HepG2 (cell line): ENCODE measurements around the gene ZFP64. TPM values are rescaled to one million over a fixed set of nuclear protein-coding genes. Genes with fewer than 3 reads are reported as not detected.
A peak's percentile ranks its signal among the peaks of the same experiment; 100 is the strongest.

ENCODE experiments used
- ARNT2 ChIP-seq: sonication (generic); formaldehyde crosslinking; IDR thresholded peaks from 2 replicates; pipeline ENCODE4 v1.8.0; 2022; ENCODE audit warnings: mild to moderate bottlenecking, low read depth, missing genetic modification reagents, moderate library complexity
- ATAD3A ChIP-seq: sonication (generic); formaldehyde crosslinking; IDR thresholded peaks from 2 replicates; pipeline ENCODE4 v1.4.0; 2020; ENCODE audit warnings: missing genetic modification reagents
- FIP1L1 ChIP-seq: fragments of 200-400 bp; formaldehyde crosslinking; IDR thresholded peaks from 2 replicates; pipeline ENCODE4 v1.6.1; 2018; ENCODE audit warnings: low read depth, mild to moderate bottlenecking, low read length, moderate library complexity, borderline replicate concordance; ENCODE audit not compliant: insufficient read depth
- HOXD1 ChIP-seq: sonication (generic); formaldehyde crosslinking; IDR thresholded peaks from 2 replicates; pipeline ENCODE4 v1.5.0; 2020; ENCODE audit warnings: missing genetic modification reagents
- PLRG1 ChIP-seq: fragments of 450-650 bp; conservative IDR thresholded peaks from 2 replicates; pipeline ENCODE4 v1.6.1; 2016
- REXO4 ChIP-seq: sonication (generic); formaldehyde crosslinking; IDR thresholded peaks from 2 replicates; pipeline ENCODE4 v1.8.0; 2022; ENCODE audit warnings: missing genetic modification reagents, mild to moderate bottlenecking, borderline replicate concordance
- RNF2 ChIP-seq: fragments of 450-650 bp; conservative IDR thresholded peaks from 2 replicates; pipeline ENCODE4 v1.6.1; 2016; ENCODE audit warnings: low read depth
- U2AF1 ChIP-seq: fragments of 200-400 bp; formaldehyde crosslinking; optimal IDR thresholded peaks from 2 replicates; pipeline ENCODE3; 2017; ENCODE audit warnings: mild to moderate bottlenecking, low read depth, low read length
- ZBTB1 ChIP-seq: sonication (generic); formaldehyde crosslinking; IDR thresholded peaks from 2 replicates; pipeline ENCODE4 v1.4.0; 2020; ENCODE audit warnings: missing genetic modification reagents, borderline replicate concordance
- ZNF234 ChIP-seq: sonication (generic); formaldehyde crosslinking; conservative IDR thresholded peaks from 2 replicates; pipeline ENCODE4 v1.5.1; 2020; ENCODE audit warnings: mild to moderate bottlenecking, missing genetic modification reagents
- ZNF501 ChIP-seq: sonication (generic); formaldehyde crosslinking; IDR thresholded peaks from 2 replicates; pipeline ENCODE4 v1.5.1; 2020; ENCODE audit warnings: mild to moderate bottlenecking, moderate library complexity, missing genetic modification reagents
- ZNF546 ChIP-seq: sonication (generic); formaldehyde crosslinking; conservative IDR thresholded peaks from 2 replicates; pipeline ENCODE4 v1.8.1; 2023; ENCODE audit warnings: mild to moderate bottlenecking, missing genetic modification reagents
- ZNF552 ChIP-seq: sonication (generic); formaldehyde crosslinking; IDR thresholded peaks from 2 replicates; pipeline ENCODE4 v1.9.0; 2022; ENCODE audit warnings: missing genetic modification reagents, mild to moderate bottlenecking, borderline replicate concordance
- ZNF616 ChIP-seq: sonication (generic); formaldehyde crosslinking; IDR thresholded peaks from 2 replicates; pipeline ENCODE4 v1.5.0; 2020; ENCODE audit warnings: low read depth, mild to moderate bottlenecking, missing genetic modification reagents
- ZNF780A ChIP-seq: sonication (generic); formaldehyde crosslinking; IDR thresholded peaks from 2 replicates; pipeline ENCODE4 v1.8.0; 2022; ENCODE audit warnings: mild to moderate bottlenecking, missing genetic modification reagents, moderate library complexity
- polyA plus RNA-seq, 8 experiments: library from polyadenylated mRNA; depleted of rRNA in 3 of 8; stranded (reverse) in 7 of 8; unstranded in 1 of 8; fragments of >200 nt; fragmentation: Illumina TruSeq in 4 of 8; extraction: Trizol in 4 of 8; gene quantifications; 2 replicates each; pipeline versions ENCODE4 v1.2.1 to v1.2.3, GENCODE V29; 2011 to 2016; ENCODE audit warnings: low read depth in 4 of 8, missing spikeins in 1 of 8, mixed read lengths in 1 of 8; ENCODE audit not compliant: insufficient read depth in 1 of 8
- total RNA-seq, 5 experiments: library from RNA; depleted of rRNA; stranded (reverse); fragments of >200 nt; fragmentation: Illumina TruSeq; extraction: Trizol; gene quantifications; 2 replicates each; pipeline ENCODE4 v1.2.3, GENCODE V29; 2016; ENCODE audit warnings: low read depth in 1 of 5
- TF ChIP-seq, protein P1 (sequence below): sonication (generic); formaldehyde crosslinking; IDR thresholded peaks from 2 replicates; pipeline ENCODE4 v1.4.0; 2020; ENCODE audit warnings: missing genetic modification reagents
- TF ChIP-seq, protein P2 (sequence below): sonication (generic); formaldehyde crosslinking; IDR thresholded peaks from 2 replicates; pipeline ENCODE4 v1.8.1; 2022; ENCODE audit warnings: low read depth, mild to moderate bottlenecking, missing genetic modification reagents
- TF ChIP-seq, protein P3 (sequence below): sonication (generic); formaldehyde crosslinking; IDR thresholded peaks from 2 replicates; pipeline ENCODE4 v1.9.0; 2021; ENCODE audit warnings: missing genetic modification reagents, borderline replicate concordance

ZFP64 gene
- total and polyA plus RNA-seq, 2 of the 13 experiments (the other 11 are each of a cell fraction or from before 2014, with no cell fraction given): 12.0 to 24.3 TPM

DNA sequence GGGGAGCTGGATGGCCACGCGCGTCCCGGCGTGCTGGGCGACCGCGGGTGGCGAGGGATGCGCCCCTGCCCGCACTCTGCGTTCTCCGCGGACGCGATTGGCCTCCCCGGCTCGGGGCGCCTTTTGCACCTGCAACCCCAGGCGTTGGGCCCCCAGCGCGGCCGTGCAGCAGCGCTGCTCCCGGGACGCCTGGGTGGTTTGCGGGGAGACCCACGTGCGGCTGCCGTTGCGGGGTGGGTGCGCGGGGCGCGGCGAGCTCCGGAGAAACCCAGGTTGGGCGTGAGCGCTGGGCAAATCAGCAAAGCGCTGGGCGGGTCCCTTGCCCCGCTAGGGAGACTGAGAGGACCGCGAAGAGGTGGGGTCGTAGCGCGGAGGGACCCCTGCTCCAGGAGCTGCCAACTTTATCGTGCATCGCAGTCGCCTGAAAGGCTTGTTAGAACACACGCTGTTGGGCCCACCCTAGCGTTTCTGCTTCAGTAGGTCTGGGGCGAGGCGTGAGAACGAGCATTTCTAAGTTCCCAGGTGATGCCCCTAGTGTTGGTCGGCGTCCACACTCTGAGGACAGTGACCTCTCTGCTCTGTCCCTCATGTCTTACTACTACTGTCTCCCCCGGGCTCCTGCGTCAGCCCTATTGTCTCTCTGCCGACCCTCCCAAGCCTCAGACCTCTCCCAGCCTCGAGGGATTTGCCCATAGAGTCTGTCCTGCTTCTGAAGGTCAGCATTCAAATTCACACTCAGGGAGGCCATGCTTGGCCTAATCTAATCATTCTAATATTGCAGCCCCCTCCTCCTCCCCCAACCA, 538 bp upstream of the ZFP64 start (continued):
- TF ChIP-seq, protein P1, sequence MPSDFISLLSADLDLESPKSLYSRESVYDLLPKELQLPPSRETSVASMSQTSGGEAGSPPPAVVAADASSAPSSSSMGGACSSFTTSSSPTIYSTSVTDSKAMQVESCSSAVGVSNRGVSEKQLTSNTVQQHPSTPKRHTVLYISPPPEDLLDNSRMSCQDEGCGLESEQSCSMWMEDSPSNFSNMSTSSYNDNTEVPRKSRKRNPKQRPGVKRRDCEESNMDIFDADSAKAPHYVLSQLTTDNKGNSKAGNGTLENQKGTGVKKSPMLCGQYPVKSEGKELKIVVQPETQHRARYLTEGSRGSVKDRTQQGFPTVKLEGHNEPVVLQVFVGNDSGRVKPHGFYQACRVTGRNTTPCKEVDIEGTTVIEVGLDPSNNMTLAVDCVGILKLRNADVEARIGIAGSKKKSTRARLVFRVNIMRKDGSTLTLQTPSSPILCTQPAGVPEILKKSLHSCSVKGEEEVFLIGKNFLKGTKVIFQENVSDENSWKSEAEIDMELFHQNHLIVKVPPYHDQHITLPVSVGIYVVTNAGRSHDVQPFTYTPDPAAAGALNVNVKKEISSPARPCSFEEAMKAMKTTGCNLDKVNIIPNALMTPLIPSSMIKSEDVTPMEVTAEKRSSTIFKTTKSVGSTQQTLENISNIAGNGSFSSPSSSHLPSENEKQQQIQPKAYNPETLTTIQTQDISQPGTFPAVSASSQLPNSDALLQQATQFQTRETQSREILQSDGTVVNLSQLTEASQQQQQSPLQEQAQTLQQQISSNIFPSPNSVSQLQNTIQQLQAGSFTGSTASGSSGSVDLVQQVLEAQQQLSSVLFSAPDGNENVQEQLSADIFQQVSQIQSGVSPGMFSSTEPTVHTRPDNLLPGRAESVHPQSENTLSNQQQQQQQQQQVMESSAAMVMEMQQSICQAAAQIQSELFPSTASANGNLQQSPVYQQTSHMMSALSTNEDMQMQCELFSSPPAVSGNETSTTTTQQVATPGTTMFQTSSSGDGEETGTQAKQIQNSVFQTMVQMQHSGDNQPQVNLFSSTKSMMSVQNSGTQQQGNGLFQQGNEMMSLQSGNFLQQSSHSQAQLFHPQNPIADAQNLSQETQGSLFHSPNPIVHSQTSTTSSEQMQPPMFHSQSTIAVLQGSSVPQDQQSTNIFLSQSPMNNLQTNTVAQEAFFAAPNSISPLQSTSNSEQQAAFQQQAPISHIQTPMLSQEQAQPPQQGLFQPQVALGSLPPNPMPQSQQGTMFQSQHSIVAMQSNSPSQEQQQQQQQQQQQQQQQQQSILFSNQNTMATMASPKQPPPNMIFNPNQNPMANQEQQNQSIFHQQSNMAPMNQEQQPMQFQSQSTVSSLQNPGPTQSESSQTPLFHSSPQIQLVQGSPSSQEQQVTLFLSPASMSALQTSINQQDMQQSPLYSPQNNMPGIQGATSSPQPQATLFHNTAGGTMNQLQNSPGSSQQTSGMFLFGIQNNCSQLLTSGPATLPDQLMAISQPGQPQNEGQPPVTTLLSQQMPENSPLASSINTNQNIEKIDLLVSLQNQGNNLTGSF (CRISPR knock-in tag): peak; percentile 93
- TF ChIP-seq PLRG1: no peak
- no peak for TF ChIP-seq ARNT2 (CRISPR knock-in tag)
- peak; percentile 87; the same call in 1 of the 2 replicates for TF ChIP-seq REXO4 (CRISPR knock-in tag)
- TF ChIP-seq, protein P2, sequence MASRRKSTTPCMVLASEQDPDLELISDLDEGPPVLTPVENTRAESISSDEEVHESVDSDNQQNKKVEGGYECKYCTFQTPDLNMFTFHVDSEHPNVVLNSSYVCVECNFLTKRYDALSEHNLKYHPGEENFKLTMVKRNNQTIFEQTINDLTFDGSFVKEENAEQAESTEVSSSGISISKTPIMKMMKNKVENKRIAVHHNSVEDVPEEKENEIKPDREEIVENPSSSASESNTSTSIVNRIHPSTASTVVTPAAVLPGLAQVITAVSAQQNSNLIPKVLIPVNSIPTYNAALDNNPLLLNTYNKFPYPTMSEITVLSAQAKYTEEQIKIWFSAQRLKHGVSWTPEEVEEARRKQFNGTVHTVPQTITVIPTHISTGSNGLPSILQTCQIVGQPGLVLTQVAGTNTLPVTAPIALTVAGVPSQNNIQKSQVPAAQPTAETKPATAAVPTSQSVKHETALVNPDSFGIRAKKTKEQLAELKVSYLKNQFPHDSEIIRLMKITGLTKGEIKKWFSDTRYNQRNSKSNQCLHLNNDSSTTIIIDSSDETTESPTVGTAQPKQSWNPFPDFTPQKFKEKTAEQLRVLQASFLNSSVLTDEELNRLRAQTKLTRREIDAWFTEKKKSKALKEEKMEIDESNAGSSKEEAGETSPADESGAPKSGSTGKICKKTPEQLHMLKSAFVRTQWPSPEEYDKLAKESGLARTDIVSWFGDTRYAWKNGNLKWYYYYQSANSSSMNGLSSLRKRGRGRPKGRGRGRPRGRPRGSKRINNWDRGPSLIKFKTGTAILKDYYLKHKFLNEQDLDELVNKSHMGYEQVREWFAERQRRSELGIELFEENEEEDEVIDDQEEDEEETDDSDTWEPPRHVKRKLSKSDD (CRISPR knock-in tag): no peak; the same call in 1 of the 2 replicates
- TF ChIP-seq ZNF501 (CRISPR knock-in tag): peak; percentile 63; the same call in 1 of the 2 replicates
- peak; percentile 85; the same call in 1 of the 2 replicates for TF ChIP-seq ZBTB1 (CRISPR knock-in tag)
- TF ChIP-seq FIP1L1: no peak; the same call in 1 of the 2 replicates
- 0 out of 2 replicates have a peak, but pooled peaks have one; percentile 11 for TF ChIP-seq RNF2
- peak; percentile 31 for TF ChIP-seq U2AF1
- TF ChIP-seq ZNF780A: no peak
- TF ChIP-seq, protein P3, sequence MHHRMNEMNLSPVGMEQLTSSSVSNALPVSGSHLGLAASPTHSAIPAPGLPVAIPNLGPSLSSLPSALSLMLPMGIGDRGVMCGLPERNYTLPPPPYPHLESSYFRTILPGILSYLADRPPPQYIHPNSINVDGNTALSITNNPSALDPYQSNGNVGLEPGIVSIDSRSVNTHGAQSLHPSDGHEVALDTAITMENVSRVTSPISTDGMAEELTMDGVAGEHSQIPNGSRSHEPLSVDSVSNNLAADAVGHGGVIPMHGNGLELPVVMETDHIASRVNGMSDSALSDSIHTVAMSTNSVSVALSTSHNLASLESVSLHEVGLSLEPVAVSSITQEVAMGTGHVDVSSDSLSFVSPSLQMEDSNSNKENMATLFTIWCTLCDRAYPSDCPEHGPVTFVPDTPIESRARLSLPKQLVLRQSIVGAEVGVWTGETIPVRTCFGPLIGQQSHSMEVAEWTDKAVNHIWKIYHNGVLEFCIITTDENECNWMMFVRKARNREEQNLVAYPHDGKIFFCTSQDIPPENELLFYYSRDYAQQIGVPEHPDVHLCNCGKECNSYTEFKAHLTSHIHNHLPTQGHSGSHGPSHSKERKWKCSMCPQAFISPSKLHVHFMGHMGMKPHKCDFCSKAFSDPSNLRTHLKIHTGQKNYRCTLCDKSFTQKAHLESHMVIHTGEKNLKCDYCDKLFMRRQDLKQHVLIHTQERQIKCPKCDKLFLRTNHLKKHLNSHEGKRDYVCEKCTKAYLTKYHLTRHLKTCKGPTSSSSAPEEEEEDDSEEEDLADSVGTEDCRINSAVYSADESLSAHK (CRISPR knock-in tag): no peak
- no peak; the same call in 1 of the 2 replicates for TF ChIP-seq ZNF234
- TF ChIP-seq ATAD3A (CRISPR knock-in tag): no peak
- no peak for TF ChIP-seq HOXD1 (CRISPR knock-in tag)
- TF ChIP-seq ZNF552 (CRISPR knock-in tag): peak; percentile 26; the same call in 1 of the 2 replicates
- TF ChIP-seq ZNF546 (CRISPR knock-in tag): peak; percentile 67; the same call in 1 of the 2 replicates
- peak; percentile 76; the same call in 1 of the 2 replicates for TF ChIP-seq ZNF616 (CRISPR knock-in tag)
